Loucy (cell line): ENCODE results near the gene ZNF536.

Experiments
- EZH2phosphoT487 ChIP-seq: fragments of 200-600 bp; IDR thresholded peaks from 2 replicates; pipeline ENCODE4 v1.6.1; 2018; ENCODE audit warnings: antibody characterized with exemption, mild to moderate bottlenecking, moderate library complexity, borderline replicate concordance
- TF ChIP-seq, protein P1 (sequence below): fragments of 200-600 bp; sonication (generic); conservative IDR thresholded peaks from 2 replicates; pipeline ENCODE4 v1.5.1; 2014; ENCODE audit warnings: mild to moderate bottlenecking, antibody characterized with exemption, low read length

DNA sequence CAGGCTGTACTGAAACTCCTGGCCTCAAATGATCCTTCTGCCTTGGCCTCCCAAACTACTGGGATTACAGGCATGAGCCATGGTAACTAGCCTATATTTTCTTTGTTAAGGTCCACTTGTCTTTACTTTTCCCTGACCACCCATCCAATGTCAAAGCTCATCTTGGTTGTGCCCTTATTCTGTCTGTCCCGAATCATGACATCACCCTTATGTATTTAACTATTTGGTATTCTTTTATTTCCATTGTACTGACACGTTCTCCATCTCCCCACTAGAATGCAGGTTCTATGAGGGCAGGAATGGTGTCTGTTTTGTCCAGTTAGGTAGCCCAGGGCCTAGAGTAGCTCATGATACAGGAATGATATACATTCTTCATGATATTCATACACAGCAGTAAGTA, 104.8 kb downstream of the ZNF536 start:
- TF ChIP-seq, protein P1, sequence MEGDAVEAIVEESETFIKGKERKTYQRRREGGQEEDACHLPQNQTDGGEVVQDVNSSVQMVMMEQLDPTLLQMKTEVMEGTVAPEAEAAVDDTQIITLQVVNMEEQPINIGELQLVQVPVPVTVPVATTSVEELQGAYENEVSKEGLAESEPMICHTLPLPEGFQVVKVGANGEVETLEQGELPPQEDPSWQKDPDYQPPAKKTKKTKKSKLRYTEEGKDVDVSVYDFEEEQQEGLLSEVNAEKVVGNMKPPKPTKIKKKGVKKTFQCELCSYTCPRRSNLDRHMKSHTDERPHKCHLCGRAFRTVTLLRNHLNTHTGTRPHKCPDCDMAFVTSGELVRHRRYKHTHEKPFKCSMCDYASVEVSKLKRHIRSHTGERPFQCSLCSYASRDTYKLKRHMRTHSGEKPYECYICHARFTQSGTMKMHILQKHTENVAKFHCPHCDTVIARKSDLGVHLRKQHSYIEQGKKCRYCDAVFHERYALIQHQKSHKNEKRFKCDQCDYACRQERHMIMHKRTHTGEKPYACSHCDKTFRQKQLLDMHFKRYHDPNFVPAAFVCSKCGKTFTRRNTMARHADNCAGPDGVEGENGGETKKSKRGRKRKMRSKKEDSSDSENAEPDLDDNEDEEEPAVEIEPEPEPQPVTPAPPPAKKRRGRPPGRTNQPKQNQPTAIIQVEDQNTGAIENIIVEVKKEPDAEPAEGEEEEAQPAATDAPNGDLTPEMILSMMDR = no peak
- no peak for TF ChIP-seq EZH2phosphoT487
